Skin of body (tissue), 2 donors: Measurements from ENCODE around the gene ADCYAP1. TPM values are rescaled to one million over a fixed set of nuclear protein-coding genes. Genes with fewer than 3 reads are reported as not detected.

Experiments used
- DNase-seq: peaks from one replicate; lab custom pipeline; 2025; lab: John Stamatoyannopoulos, UW
- total RNA-seq: library from RNA; depleted of rRNA; stranded (reverse); fragments of >200 nt; gene quantifications from one replicate; pipeline ENCODE4 v1.2.3, GENCODE V29; 2014

The ADCYAP1 gene
- total RNA-seq, 1 donor from 2014 or later = 3.4 TPM

DNA sequence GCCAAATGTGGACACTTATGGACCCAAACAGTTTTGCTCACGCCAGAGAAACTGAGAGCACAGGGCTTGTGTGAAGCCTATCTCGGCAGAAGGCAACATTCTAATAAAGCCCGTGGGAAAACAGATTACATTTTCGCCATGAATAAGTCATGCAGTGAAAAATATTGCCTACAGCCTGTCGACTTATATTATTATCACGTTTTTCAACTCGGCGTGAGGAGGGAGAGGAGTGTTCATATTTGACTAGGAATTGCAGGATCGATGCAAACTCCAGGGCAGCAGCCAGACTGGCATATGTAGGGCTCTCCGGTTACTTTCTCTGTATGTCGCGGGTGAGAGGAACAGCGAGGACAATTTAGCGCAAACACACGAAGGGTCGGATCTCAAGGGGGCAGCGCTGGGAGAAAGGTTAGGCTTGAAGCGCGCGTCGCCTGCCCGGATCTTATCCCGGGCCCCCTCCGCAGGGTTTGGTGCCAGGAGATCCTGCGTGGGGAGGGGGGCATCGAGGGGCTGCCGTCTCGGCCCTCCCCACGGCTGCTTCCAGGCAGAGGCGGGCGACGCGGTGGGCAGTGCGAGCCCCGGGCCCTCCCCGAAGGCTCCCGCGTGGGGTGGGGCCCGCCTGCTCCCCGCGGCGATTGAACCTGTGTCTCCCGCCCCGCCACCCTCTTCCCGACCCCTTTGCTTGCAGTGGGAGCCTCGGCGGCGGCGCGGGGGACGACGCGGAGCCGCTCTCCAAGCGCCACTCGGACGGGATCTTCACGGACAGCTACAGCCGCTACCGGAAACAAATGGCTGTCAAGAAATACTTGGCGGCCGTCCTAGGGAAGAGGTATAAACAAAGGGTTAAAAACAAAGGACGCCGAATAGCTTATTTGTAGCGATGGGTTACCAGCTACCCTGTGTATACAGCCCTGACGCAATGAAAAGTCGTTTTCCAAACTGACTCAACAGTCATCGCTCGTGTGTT lies 4.4 kb downstream of the ADCYAP1 start:
- no peak for DNase-seq

DNA sequence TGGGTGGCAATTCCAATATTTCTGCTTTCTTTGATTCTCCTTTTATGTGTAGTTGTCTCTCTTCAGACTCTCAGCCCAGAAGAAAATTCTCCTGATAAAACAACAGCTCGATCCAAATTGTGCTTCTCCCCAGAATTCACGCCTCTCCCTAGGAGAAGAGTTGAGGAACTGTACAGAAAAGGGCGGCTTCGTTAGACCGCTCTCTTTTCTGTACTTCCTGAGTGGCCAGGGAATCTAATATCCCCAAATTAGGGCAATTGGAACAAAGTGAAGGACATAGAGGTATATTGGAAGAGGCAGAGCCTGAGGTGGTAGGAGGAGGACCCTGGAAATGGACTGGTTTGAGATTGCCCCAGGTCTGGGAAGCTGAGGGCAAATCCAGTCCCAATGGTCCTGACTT lies 5.6 kb downstream of the ADCYAP1 start:
- no peak for DNase-seq

DNA sequence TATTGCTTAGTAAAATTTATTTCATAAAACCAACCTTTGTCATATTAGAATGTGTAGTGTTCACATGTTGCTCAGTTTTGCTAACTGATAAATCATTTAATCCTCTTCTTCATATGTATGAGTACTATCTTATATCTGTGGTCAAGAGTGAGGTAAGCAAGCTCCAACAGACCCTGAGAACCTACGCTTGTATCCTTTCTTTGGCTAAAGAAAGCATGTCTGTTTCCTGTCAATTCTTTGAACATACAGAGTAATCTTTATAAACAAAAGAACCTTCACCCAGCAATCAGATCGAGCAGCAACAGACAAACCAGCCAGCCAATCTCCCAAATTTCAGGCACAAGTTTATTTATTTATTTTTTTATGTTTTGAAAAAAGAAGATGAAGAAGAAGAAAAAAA lies 6.4 kb downstream of the ADCYAP1 start:
- DNase-seq = no peak

DNA sequence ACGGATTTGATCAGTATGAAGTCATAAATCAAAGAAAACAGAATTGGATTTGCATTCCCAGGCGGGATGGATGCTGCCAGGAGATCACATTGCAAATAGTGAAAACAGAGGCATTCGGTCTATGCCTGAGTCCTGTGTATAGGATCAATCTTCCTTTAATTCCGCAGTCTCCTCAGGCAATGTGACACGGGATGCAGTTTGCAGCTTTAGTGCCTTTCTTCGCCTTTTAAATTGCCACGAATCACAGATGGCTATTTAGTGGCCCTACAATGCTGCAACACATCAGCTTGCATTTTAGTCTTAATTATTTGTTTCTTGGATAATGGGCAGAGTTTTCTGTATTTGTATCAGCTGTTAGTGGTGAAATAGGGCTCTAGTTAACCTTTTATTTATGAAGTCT lies 6.8 kb downstream of the ADCYAP1 start:
- no peak for DNase-seq

DNA sequence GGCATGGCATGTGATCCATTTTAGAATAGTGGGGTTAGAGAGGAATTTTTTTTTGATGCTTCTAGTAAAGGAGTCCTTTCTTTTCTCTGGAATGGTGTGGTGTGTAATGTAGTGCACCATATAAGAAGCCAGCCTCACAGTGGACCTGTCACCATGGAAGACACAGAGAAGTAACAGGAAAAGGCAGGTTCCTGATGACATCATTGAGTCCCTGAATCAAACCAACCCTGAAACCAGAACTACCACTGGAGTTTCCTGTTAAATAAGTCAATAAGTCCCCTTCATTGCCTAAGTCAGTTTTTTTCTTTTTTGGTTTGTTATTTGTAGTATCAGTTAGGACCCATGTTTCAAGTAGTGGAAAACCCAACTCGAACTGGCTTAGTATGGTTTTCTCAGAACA lies 11.9 kb downstream of the ADCYAP1 start:
- no peak for DNase-seq

DNA sequence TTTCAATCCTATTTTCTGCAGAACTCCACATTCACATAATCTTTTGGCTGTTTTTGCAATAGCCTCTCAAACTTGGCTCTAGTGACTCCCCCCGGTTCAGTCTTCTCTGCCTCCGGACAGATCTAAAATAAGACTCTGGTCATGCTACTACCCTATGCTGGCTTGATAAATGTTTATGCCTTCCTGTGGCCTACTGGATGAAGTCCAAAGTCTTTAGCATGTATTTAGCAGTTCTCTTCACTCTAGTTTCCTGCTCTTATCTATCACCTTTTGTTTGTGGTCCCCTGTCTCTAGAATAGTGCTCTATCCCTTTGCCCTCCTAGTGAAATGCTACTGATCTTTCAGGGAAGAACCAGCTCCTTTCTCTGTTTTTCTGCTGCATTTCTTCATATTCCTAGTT lies 14.4 kb downstream of the ADCYAP1 start:
- DNase-seq = no peak

DNA sequence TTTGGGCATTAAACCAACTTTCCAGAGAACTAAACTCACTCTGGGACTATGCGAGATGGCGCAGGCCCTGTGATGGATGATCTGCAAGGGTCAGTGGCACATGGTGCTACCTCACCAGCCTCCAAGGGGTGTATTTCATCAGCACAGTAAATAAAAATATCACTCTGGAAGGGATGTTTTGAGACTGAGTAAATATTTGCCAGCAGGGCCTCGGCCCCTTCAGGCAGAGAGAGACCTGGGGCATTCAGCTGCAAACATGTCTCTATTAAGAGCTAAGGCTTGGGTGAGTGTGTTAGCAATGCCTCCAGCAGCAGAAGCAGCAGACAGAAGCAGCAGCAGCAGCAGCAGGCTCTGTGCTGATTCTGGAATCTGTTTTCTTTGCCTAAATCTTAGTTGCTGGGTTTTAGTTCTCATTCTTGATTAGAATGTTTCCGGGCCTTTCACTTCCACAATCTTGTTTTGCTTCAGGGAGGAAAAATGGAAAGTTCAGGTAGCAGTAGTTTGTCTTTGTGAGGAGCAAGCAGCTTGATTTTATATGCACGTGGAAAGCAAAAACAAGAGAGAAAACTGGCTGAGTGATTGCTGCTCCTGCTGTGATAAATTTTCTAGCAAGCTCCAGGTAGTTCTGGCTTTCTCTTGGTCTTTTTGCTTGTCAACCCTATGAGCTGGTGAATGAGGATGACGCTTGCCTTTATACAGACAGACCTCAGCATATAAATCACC lies 18.6 kb downstream of the ADCYAP1 start:
- DNase-seq = no peak

DNA sequence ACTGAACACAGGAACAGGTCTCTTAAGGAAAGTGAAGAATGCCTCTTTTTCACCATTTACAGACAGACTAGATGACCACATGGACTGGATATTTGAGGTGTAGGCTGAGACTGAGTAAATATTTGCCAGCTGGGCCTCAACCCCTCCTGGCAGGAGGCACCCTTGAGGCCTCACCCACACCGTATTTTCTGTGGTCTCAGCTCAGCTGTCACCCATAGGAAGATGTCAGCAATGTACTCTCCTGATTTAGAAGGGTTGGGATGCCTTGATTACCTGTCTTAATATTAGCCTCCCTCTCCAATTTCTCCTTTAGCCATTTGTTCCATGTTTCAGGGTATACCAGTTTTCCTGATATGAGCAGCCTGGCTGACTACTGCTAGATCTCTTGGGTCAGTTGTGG lies 20.3 kb downstream of the ADCYAP1 start:
- no peak for DNase-seq

DNA sequence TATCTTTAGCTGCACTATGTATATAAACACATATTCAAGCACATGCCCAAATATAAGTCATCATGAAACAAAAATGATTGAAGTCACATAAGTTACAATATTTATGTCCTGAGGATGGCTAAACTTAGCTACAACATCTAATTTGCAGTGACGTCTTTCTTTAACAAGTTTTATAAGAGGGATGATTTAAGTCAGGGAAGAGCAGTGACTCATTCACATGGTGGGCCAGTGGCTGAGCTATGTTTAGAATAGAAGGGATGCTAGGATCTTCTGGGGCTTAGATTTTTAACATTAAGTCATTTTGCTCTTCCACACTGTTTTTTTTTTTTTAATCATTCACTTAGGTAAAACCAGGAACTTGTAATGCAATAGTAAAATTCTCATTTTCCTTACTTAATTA lies 22.3 kb downstream of the ADCYAP1 start:
- no peak for DNase-seq

DNA sequence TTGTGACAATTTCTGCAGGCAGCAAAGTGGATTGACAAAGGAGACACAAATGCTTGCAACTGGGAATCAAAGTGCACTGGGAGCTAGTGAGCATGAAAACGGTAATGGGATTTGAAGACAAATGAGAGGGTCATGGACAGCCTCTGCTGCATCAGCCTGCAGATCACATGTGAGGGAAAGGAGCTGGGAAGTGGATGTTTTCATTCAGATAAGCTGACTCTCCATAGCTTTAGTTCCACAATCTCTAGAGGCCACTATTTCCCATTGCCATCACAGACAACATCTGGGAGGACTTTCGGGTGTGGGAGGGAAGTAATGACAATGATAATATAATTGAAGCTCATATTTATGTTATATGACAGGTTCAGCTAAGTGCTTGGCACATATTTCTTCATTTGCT lies 28.4 kb downstream of the ADCYAP1 start:
- DNase-seq = no peak

DNA sequence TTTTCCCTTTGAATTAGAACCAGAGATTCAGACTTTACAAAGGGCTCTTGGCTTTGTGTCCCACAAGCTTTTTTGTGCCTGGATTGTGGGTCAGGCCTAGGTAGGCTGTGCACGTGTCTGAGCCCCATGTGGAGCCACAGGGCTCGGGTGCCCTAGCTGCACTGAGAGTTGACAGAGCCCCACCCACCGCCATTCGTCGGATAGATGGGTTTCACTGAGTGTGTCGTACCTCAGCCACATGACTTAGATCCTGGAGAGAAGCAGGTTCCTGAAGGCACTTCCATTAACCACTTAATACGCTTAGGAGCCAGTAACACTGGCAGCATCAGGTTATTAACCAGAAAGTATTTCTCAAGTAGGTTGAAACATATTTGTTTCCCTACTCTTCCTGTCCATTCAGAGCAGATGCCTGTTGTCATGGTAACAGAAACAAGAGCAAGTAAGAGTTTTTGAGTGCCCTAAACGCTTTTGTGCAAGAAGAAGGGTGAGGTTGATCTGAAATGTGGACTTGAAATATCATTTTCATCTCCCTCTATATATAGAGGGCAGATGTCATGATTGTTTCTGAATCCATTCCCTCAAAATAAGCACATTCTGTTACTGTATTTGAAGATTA lies 30.0 kb downstream of the ADCYAP1 start:
- no peak for DNase-seq

DNA sequence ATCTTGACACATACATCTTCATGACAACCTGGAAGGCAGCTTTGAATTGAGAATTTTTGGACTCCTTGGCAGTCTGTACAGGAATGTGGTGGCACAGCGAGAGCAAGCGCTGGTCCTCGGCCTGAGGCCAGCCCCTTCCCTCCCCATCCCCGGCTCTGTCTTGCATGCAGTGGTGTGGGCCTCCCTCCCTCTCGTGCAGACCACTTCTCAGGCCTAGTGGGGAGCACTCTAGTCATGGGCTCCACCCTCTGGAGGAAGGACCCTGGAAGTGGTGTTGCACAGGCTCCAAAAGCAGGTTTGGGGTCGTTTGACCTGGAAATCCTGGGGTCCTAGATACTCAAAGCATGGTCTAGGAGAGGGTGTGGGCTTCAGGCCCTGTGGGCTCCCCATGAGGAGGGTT lies 32.3 kb downstream of the ADCYAP1 start:
- no peak for DNase-seq

DNA sequence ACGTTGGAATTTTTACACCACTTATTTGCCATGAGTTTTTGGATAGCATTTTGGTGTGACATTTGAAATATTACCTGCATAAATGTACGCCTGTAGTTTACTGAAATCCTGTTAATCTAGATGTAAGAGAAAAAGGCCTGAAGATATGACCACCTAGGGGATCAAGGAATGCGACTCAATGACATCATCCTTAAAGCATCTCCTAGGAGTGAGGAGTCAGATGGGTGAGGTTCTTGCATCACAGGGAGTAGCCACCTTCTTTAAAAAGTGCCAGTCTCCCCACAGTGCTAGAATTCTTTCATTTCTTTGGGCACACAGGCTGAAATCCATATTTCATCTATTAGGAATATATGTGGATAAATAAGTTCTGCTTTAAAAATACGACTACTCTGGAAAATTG lies 34.5 kb downstream of the ADCYAP1 start:
- DNase-seq = no peak

DNA sequence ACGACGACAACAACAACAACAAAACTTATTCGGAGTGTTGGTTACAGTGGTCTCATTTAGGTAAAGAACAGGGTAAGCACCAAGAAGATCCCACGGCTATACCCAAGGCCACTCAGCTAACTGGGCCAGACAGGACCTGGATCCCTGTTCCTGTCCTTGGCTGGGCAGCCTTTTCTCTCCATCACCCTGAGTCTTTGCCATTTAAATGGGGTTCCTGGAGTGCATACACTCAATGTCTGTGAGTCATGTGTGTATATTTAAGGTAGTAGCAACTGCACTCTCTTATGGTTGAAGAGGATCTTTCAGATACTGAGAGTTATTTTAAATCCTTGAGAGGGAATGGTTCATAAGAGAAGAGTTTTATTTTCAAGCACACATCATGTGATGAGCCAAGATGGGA lies 35.3 kb downstream of the ADCYAP1 start:
- DNase-seq = no peak

DNA sequence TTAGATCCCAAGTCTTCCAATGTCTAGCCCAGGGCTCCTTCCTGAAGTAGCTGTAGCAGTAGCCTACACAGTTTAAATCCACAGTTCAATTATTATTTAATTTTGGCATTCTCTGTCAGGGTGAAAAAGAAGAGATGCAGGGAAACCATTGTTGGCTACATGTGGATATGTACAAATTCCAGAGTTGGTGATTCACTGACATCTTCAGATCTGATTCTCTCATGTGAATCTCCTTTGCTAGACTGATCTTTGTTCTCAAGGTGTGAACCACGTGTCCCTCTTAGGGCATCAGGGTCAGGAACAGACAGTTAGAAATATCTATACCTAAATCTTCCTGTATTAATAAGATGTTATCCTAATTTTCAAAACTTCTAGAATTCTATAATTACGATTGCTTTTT lies 36.7 kb downstream of the ADCYAP1 start:
- DNase-seq = no peak

DNA sequence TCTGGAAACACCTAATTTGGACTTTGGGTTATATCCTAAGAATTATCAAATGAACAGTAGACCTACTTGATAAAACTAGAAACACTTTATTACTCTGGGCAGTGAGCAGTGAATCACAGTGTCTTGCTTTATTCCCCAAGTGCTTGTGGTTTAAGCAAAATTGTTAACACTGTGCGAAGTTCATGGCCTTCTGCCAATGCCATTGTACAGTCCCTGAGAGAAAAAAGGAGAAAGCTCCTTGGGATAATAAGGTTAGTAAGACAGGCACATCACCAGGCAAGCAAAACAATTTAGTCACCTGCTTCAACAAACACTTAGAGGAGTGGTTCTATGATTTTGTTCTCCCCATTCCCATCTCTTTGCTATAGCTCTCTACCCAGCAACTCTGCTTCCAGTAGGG lies 39.8 kb downstream of the ADCYAP1 start:
- DNase-seq = no peak

DNA sequence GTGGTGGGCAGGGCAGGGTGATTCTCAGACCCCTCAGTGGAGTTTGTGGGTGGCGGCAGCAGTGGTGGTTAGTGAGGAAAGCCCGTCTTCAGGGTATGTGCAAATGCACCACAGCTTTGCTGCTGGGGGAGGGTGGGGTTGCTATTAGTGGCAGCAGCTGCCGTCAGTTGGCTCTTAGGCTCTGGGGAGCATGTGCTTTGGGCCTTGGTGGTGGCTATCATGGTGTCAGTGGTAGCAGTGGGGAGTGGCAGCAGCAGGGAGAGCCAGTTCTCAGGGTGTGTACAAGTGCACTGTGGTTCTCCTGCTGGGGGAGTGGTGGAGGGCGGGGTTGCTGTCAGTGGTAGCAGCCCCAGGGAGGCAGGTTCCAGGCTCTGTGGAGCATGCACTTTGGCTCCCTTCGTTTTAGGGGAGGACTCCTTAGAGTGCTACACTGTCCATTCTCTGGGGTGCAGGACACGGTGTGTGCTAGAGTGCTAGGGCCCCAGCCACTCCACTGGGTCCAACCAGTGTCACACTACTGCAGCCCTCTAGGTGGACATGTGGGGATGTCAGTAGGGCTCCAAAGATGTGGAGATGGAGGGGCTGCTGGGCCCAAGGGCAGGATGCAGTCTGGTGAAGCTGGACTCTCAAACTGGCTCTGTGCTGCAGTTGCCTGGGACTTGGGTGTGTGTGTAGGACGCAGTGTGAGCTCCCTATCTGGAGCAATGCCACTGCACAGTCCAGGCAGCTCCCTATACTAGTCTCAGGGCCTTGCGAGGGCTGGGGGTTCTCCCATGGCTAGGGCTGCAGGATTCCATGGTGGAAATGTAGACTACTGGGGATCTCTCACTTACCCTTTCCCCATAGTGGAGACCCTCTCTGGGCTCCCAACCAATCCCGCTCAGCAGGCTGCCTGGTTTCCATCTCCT lies 45.3 kb downstream of the ADCYAP1 start:
- no peak for DNase-seq

DNA sequence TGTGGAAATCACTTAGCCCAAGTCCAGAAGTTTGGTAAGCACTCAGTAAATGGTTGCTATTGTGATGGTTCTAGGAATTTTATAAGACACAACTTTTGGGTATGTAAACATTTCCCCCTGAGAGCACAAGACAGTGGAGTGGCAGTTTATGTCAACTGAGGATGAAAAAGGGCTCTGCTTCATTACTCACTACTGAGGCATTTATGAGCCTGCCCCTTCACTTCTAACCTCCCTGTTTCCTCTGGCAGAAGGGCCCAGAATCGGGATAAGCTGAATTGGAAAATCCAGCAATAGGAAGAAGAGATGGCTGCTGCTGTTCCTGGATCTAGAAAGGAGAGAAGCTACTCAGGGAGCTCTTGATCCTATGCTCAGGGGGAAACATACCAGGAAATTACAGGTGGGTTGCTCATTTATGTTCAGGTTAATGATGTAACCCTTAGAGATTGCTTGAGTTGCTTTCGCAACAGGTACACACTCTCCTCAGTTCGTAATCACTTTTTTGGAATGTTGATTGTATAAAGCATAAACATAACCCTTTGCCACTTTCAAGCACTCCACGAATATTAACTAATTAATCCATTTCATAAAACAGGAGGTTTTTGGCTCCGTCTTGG lies 46.3 kb downstream of the ADCYAP1 start:
- no peak for DNase-seq

DNA sequence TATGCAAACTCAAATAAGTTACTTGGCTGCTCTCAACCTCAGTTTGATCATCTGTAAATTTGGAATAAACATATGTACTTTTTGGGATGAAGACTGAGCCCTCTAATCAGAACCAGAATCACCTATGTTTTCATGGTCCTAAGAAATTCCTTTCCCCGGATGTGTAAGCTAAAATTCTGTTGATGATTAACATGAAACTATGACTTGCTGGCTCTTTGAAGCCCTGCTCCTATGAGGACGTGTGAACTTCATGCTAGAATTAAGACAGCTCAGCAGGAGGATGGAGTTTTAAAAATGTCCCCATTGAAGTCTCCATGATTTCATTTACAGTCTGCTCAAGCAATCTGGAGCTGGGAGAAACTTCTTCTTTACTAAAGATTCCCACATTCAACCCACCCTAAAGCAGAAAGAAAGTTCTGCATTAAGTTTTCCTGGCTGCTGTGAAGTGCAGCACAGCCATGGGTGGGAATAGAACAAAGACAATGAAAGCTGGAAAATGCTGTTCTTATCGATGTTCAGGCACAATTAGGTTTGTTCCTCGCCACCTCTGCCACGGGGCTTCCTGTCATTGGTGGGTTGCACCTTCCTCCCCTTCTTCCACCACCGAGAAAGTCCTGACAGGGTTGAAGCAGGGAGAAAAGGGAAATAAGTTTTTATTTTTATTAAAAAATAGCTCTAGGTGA lies 50.9 kb downstream of the ADCYAP1 start:
- DNase-seq = no peak

DNA sequence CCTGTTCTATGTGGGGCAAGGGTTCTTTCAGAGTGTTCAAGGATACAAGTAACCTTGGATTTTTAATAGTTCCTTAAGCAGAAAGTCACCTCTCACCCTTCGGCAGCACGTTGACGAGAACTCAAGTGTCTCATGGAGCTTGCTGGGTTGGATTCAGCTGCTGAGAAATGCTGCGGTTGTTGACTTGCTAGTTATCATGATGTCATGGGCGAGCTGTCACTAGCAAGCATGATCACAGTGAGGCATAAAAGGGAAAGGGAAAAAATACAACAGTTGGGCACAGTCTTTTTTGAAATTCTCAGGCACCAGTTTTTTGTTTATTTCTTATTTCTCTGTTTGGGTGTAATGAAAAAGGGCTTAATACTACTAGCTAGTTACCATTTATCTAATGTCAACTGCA lies 53.2 kb downstream of the ADCYAP1 start:
- no peak for DNase-seq
